HepG2 (cell line): Measurements from ENCODE around the gene CEP135. TPM values are rescaled to one million over a fixed set of nuclear protein-coding genes. Genes with fewer than 3 reads are reported as not detected.

ENCODE experiments used
- ARNT ChIP-seq: fragments of 450-650 bp; IDR thresholded peaks from 2 replicates; pipeline ENCODE4 v1.6.1; 2017
- CREB1 ChIP-seq, 2 experiments: fragments of 450-650 bp in 1 of 2; IDR thresholded peaks; 2 replicates each; pipeline ENCODE4 v1.6.1; 2016 to 2017; ENCODE audit warnings: control low read depth in 1 of 2, mild to moderate bottlenecking in 1 of 2, missing compliant biosample characterization in 1 of 2, missing genetic modification characterization in 1 of 2
- GZF1 ChIP-seq: sonication (generic); formaldehyde crosslinking; IDR thresholded peaks from 2 replicates; pipeline ENCODE4 v1.5.1; 2020; ENCODE audit warnings: mild to moderate bottlenecking, missing genetic modification reagents
- HNF4G ChIP-seq, 2 experiments: sonication (generic) in 1 of 2; formaldehyde crosslinking in 1 of 2; IDR thresholded peaks; 2 replicates each; pipeline versions ENCODE4 v1.4.0 to v1.6.1; 2011 to 2020; ENCODE audit warnings: borderline replicate concordance in 2 of 2, low read depth in 2 of 2, mild to moderate bottlenecking in 2 of 2, low read length in 1 of 2, missing genetic modification reagents in 1 of 2, moderate library complexity in 1 of 2
- KDM3A ChIP-seq: IDR thresholded peaks from 2 replicates; pipeline ENCODE4 v1.6.1; 2018; ENCODE audit warnings: low read depth, missing compliant biosample characterization
- NFYC ChIP-seq: IDR thresholded peaks from 2 replicates; pipeline ENCODE4 v1.6.1; 2016; ENCODE audit warnings: missing genetic modification reagents, missing compliant biosample characterization
- NONO ChIP-seq, 2 experiments: fragments of 450-650 bp in 1 of 2; sonication (generic) in 1 of 2; formaldehyde crosslinking in 1 of 2; IDR thresholded peaks in 1 of 2; conservative IDR thresholded peaks in 1 of 2; 2 replicates each; pipeline versions ENCODE4 v1.6.1 to v1.8.0; 2017 to 2022; ENCODE audit warnings: mild to moderate bottlenecking in 1 of 2, missing genetic modification reagents in 1 of 2, moderate library complexity in 1 of 2
- POGZ ChIP-seq: sonication (generic); formaldehyde crosslinking; IDR thresholded peaks from 2 replicates; pipeline ENCODE4 v1.4.0; 2020; ENCODE audit warnings: mild to moderate bottlenecking, missing genetic modification reagents
- SALL1 ChIP-seq: sonication (generic); formaldehyde crosslinking; IDR thresholded peaks from 2 replicates; pipeline ENCODE4 v1.8.0; 2022; ENCODE audit warnings: mild to moderate bottlenecking, missing genetic modification reagents
- THAP11 ChIP-seq: IDR thresholded peaks from 2 replicates; pipeline ENCODE4 v1.6.1; 2016; ENCODE audit warnings: missing biosample characterization, missing genetic modification reagents
- ZFP36L1 ChIP-seq: sonication (generic); formaldehyde crosslinking; IDR thresholded peaks from 2 replicates; pipeline ENCODE4 v1.8.0; 2022; ENCODE audit warnings: mild to moderate bottlenecking, missing genetic modification reagents, moderate library complexity
- ZNF354B ChIP-seq: sonication (generic); formaldehyde crosslinking; IDR thresholded peaks from 2 replicates; pipeline ENCODE4 v1.8.0; 2022; ENCODE audit warnings: mild to moderate bottlenecking, missing genetic modification reagents
- ZNF737 ChIP-seq: sonication (generic); formaldehyde crosslinking; IDR thresholded peaks from 2 replicates; pipeline ENCODE4 v1.5.0; 2020; ENCODE audit warnings: missing genetic modification reagents, mild to moderate bottlenecking, borderline replicate concordance
- polyA plus RNA-seq, 8 experiments: library from polyadenylated mRNA; depleted of rRNA in 3 of 8; stranded (reverse) in 7 of 8; unstranded in 1 of 8; fragments of >200 nt; fragmentation: Illumina TruSeq in 4 of 8; extraction: Trizol in 4 of 8; gene quantifications; 2 replicates each; pipeline versions ENCODE4 v1.2.1 to v1.2.3, GENCODE V29; 2011 to 2016; ENCODE audit warnings: low read depth in 4 of 8, missing spikeins in 1 of 8, mixed read lengths in 1 of 8; ENCODE audit not compliant: insufficient read depth in 1 of 8
- total RNA-seq, 5 experiments: library from RNA; depleted of rRNA; stranded (reverse); fragments of >200 nt; fragmentation: Illumina TruSeq; extraction: Trizol; gene quantifications; 2 replicates each; pipeline ENCODE4 v1.2.3, GENCODE V29; 2016; ENCODE audit warnings: low read depth in 1 of 5
- TF ChIP-seq, protein P1 (sequence below), 2 experiments: fragments of 450-650 bp in 1 of 2; sonication (generic) in 1 of 2; formaldehyde crosslinking in 1 of 2; IDR thresholded peaks; 2 replicates each; pipeline versions ENCODE4 v1.6.1 to v1.8.0; 2016 to 2022; ENCODE audit warnings: antibody characterized with exemption in 1 of 2, mild to moderate bottlenecking in 1 of 2, missing genetic modification reagents in 1 of 2
- TF ChIP-seq, protein P2 (sequence below): sonication (generic); formaldehyde crosslinking; IDR thresholded peaks from 2 replicates; pipeline ENCODE4 v1.9.0; 2021; ENCODE audit warnings: missing genetic modification reagents, mild to moderate bottlenecking, borderline replicate concordance
- TF ChIP-seq, protein P3 (sequence below): sonication (generic); formaldehyde crosslinking; conservative IDR thresholded peaks from 2 replicates; pipeline ENCODE4 v1.8.1; 2023; ENCODE audit warnings: missing genetic modification reagents

The CEP135 gene
- total and polyA plus RNA-seq, 2 of the 13 experiments (the other 11 are each of a cell fraction or from before 2014, with no cell fraction given), result 1.7 to 8.8 TPM

DNA sequence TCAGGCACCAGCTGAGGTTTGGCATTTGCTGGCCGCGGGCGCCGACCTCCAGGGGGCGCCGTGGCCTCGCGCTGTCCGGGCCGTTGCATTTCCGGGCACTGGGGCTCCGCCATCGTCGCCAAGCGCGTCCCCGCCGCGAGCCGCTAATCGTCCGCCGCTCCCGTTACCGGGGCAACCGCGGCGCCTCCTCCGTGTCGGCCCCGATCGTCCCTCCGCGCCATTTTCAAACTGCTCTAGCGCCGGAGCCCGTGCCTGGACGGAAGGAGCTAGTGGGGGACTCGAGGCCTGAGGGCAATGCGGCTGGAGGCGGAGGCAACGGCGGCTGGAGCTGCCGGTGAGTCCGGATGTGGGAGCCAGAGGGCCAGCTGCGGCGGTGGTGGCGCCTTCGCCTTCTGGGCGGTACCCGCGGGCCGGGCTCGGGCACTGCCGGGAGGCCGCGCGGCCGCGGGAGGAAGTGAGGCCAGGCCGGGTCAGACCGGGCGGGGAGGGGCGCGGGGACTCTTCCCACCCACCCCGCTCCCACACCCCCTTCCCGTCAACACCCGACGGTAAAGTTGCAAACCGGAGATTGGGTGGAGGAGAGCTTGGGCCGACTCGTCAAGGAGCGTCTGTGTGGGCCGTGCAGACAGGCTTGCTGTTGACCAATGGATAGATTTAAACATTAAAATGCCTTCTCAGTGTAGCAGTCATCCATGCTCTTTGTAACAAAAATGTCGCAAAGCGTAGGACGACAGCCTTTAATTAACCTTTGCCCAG, at the start of gene CEP135 (continued):
- TF ChIP-seq, protein P1, sequence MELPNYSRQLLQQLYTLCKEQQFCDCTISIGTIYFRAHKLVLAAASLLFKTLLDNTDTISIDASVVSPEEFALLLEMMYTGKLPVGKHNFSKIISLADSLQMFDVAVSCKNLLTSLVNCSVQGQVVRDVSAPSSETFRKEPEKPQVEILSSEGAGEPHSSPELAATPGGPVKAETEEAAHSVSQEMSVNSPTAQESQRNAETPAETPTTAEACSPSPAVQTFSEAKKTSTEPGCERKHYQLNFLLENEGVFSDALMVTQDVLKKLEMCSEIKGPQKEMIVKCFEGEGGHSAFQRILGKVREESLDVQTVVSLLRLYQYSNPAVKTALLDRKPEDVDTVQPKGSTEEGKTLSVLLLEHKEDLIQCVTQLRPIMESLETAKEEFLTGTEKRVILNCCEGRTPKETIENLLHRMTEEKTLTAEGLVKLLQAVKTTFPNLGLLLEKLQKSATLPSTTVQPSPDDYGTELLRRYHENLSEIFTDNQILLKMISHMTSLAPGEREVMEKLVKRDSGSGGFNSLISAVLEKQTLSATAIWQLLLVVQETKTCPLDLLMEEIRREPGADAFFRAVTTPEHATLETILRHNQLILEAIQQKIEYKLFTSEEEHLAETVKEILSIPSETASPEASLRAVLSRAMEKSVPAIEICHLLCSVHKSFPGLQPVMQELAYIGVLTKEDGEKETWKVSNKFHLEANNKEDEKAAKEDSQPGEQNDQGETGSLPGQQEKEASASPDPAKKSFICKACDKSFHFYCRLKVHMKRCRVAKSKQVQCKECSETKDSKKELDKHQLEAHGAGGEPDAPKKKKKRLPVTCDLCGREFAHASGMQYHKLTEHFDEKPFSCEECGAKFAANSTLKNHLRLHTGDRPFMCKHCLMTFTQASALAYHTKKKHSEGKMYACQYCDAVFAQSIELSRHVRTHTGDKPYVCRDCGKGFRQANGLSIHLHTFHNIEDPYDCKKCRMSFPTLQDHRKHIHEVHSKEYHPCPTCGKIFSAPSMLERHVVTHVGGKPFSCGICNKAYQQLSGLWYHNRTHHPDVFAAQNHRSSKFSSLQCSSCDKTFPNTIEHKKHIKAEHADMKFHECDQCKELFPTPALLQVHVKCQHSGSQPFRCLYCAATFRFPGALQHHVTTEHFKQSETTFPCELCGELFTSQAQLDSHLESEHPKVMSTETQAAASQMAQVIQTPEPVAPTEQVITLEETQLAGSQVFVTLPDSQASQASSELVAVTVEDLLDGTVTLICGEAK (IDR thresholded peaks at IDR 0.05), result no peak
- TF ChIP-seq, protein P1 (CRISPR knock-in tag; IDR thresholded peaks at IDR 0.05), result peak; percentile 51; the same call in 1 of the 2 replicates
- no peak for TF ChIP-seq NFYC (CRISPR knock-in tag)
- TF ChIP-seq NONO (IDR thresholded peaks at IDR 0.05), result no peak
- peak; percentile 97 for TF ChIP-seq NONO (CRISPR knock-in tag; conservative IDR thresholded peaks at IDR 0.05)
- TF ChIP-seq KDM3A (CRISPR knock-in tag), result no peak
- no peak; the same call in 1 of the 2 replicates for TF ChIP-seq HNF4G (IDR thresholded peaks at IDR 0.05; ENCODE audit: borderline replicate concordance, low read depth, low read length)
- TF ChIP-seq HNF4G (CRISPR knock-in tag; IDR thresholded peaks at IDR 0.05; ENCODE audit: borderline replicate concordance, low read depth), result peak; percentile 71
- peak; percentile 78 for TF ChIP-seq THAP11 (CRISPR knock-in tag)
- TF ChIP-seq SALL1 (CRISPR knock-in tag), result peak; percentile 90
- no peak for TF ChIP-seq ARNT
- no peak for TF ChIP-seq ZNF737 (CRISPR knock-in tag)
- TF ChIP-seq, protein P2, sequence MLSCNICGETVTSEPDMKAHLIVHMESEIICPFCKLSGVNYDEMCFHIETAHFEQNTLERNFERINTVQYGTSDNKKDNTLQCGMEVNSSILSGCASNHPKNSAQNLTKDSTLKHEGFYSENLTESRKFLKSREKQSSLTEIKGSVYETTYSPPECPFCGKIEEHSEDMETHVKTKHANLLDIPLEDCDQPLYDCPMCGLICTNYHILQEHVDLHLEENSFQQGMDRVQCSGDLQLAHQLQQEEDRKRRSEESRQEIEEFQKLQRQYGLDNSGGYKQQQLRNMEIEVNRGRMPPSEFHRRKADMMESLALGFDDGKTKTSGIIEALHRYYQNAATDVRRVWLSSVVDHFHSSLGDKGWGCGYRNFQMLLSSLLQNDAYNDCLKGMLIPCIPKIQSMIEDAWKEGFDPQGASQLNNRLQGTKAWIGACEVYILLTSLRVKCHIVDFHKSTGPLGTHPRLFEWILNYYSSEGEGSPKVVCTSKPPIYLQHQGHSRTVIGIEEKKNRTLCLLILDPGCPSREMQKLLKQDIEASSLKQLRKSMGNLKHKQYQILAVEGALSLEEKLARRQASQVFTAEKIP, result no peak
- peak; percentile 95 for TF ChIP-seq POGZ (CRISPR knock-in tag)
- 0 out of 2 replicates have a peak, but pooled peaks have one; percentile 31 for TF ChIP-seq GZF1 (CRISPR knock-in tag)
- TF ChIP-seq, protein P3, sequence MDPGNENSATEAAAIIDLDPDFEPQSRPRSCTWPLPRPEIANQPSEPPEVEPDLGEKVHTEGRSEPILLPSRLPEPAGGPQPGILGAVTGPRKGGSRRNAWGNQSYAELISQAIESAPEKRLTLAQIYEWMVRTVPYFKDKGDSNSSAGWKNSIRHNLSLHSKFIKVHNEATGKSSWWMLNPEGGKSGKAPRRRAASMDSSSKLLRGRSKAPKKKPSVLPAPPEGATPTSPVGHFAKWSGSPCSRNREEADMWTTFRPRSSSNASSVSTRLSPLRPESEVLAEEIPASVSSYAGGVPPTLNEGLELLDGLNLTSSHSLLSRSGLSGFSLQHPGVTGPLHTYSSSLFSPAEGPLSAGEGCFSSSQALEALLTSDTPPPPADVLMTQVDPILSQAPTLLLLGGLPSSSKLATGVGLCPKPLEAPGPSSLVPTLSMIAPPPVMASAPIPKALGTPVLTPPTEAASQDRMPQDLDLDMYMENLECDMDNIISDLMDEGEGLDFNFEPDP (CRISPR knock-in tag), result no peak
- TF ChIP-seq ZFP36L1, result peak; percentile 95
- TF ChIP-seq ZNF354B (CRISPR knock-in tag), result no peak
- TF ChIP-seq CREB1 (IDR thresholded peaks at IDR 0.05), result peak; percentile 72
- TF ChIP-seq CREB1 (CRISPR knock-in tag; IDR thresholded peaks at IDR 0.05), result no peak
